CD4-positive, alpha-beta T cell treated with Interferon gamma for 1 hour (primary cell): Measurements from ENCODE around the gene CCNB3.

Experiments
- DNase-seq: peaks from one replicate; pipeline ENCODE4 v3.0.0-alpha.2; 2020

Gene CCNB3

DNA sequence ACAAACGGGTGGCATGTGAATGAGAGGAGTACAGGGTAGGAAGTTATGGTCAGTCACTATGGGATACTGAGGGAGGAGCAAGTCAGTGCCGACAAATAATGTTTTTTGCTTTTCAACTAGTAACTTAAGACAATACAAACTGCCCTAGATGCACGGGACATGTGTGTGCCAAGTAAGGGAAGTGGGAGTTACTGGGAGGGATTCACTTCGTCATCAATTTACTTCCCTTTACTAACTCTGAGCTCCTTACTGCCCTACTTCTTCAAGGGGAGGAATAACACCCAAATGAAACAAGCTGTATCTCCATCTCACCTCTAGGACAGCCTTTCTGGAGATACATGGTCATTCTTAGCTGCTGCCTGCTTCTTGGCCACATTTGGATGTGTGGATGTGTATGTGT, 168.4 kb downstream of the CCNB3 start:
- no peak for DNase-seq

DNA sequence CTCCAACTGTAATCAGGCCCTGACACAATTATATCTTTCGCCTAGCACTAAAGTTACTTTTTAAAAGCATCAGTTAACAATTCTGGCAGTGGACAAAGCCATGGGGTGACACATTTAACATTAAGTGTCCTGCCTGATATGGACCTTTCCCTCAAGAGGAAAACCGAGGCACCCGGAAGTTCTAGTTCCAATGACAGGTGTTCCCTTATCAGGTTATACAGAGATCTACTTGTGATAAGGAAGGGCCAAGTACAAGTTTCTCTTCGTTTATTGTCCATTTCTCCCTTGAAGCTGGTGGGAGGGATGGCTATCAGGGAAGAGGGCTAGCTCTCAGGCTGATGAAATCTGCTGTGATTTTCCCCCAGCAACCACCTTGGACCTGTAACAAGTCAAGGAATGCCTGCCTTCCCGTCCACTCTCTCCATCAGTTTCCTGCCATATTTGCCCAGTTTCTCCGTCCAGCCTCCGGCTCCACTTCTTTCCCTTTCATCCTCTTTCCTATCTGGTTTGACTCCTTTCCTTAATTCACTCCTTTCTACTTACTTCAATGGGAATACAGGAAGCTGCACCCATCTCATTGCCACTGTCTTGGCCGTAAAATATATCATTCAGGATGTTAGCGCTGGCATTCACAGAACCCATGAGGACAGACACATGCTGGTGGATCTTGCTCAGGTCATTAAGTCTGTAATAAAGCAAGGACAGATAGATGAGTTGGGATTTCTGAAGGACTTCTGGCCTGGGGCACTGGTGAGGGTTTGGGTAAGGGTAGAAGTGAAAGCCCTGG, 171.1 kb downstream of the CCNB3 start:
- DNase-seq, result no peak

DNA sequence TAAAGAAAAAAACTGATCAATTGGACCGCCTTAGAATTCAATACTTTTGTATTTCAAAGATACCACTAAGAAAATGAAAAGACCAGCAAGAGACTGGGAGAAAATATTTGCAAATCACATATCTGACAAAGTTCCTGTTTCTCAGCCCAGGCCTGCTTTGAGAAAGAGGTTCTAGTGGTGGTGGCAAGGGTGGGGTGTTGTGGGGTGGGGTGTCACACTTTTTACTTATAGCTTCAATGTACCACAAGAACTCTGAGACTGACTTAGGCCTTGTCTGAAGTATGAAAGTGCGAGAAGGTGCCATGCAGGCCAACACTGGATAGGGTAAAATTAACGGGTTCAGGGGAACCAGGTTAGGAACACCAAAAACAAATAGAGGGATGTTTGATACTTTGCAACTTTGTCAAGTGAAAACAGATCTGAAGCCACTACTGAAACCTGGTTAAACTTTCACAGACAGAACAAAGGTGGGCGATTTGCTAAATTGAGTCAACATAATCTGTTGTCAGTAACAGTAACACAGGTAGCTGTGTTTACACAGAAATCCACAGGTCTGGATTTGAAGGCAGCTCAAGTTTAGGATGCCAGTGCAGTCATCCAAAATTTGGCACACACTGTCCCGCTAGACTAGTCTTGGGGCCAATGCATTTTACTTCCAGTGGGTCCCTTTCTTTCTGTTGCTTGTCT, 177.3 kb downstream of the CCNB3 start:
- no peak for DNase-seq

DNA sequence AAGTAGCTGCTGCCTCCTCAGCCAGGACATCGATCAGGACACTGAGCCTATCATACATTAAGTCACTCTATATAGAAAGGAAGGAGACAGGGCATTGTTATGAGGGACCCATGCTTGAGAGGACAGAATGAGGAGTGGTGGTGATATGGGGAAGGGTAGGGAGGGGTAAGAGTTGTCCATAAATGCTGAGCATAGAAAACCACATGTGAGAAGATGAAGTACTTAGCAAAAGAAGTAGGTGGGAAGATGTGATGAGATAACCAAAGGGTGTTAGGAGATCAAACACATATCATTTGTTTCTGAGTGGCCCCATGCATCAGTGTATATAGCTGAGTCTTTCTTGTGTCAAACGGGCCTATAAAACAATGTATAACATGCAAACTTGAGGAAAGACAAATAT, 182.0 kb downstream of the CCNB3 start:
- no peak for DNase-seq

DNA sequence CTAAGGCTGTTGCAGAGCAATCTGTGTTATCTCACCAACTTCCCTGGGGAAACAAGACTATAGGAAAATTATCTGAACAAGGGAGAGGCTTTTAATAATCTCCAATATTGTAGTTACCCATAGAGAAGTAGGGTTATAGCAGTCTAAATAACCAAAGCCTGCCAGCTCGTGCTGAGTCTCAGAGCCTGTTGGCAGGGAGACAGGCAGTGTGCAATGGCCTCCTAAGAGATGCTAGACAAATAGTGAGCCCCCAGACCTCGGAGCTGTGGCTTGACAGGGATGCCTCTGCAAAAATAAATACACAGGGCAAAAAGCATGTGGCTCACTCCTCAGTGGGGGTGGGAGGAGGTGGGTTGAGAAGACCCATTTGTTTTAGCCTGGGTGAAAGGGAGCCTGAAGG, 189.3 kb downstream of the CCNB3 start:
- DNase-seq, result no peak
